ENCODE measurements around the gene CAMK2G.

The CAMK2G gene

DNA sequence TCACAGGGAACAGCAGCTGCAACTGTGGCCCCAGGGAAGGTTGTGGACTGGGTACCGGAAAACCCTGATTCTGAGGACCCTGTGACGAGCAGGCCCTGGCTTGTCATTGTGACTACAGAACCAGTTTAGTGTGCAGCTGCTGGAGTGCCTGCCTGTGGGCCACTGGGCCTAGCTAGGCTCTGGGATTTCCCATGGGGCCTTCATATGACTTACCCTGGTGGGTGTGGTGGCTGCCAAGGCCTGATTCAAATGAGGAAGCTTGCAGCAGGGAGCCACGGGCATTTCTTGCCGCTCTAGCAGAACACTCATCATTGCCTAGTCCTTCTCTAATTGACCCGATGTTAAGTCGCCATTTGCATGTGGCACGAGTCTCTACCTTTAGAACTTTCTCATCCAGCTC lies 14.7 kb upstream of the CAMK2G start:
- H3K36me3 ChIP-seq (ENCODE audit: control insufficient read depth, insufficient read depth, low read length, severe bottlenecking): no peaks in the 10 kb centered on the region
- no peaks in the 10 kb centered on the region for H3K27me3 ChIP-seq (replicated peaks; ENCODE audit: control insufficient read depth, insufficient read depth, low read length)
- DNase-seq (ENCODE audit: low read depth): peak; percentile 69
- H3K9me3 ChIP-seq (ENCODE audit: control insufficient read depth, low read length): no peaks in the 10 kb centered on the region
- no peak overlapping the region for H3K4me3 ChIP-seq (ENCODE audit: low read length)
- peaks cover 53% of the 10 kb centered on the region for H3K4me1 ChIP-seq (ENCODE audit: control insufficient read depth, insufficient read depth, low read length)
- H3K9ac ChIP-seq (ENCODE audit: low read length): peak overlapping the region; percentile 79

DNA sequence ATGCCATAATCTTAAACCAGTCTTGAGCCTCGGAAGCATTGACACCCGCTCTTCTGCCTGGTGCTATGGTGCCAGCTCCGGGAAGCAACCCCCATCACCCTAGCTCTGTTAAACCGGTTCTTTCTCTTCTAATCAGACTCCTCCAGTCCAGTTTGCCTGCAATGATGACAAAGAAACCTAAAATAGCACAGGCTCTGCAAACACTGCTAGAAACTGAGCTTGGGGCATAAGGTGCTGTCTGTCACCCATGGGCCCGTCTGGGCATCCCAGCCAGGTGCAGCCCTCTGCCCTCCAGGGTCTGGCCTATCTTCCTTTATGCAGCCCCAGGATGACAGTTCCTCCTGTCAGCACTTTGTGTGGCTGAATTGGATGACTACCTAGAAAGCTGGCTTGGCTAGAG lies 14.2 kb upstream of the CAMK2G start:
- H3K9ac ChIP-seq (ENCODE audit: low read length): peak overlapping the region; percentile 79
- H3K4me3 ChIP-seq (ENCODE audit: low read length): no peak overlapping the region
- peaks cover 48% of the 10 kb centered on the region for H3K4me1 ChIP-seq (ENCODE audit: control insufficient read depth, insufficient read depth, low read length)

DNA sequence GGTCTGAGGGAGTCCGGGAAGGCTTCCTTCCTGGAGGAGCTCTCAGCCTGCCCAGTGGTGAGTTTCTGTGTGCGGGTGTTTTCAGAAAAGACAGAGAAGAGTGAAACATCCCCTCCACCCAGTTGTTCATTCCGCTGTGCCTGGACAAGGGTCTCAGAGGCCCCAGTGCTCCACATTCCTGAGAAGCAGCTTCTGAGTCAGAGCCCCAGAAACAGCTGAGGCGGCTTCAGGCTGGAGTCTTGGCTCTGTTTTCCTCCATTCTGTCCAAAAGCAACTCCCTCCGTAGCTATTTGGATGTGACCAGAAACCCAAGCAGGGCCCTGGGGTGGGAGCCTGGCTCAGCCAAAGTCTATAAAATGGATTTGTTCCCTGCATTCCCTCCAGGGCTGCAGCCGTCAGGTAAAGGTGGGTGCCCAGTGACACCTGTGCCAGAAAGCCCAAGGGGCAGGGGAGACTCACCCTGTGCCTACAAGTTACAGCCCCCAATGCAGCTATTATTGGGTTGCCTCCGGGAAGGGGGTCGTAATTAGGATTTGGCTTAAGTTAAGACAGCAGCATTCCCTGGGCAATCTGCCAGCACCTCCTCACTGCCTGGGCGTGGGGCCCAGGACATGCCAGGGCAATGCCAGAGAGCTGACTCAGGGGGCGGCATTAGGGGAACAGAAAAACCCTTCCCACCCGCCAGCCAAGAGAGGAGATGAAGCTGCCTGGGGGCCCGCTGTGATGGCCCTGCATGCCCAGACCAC lies 13.1 kb upstream of the CAMK2G start:
- Histone ChIP-seq H3K27me3 (replicated peaks; ENCODE audit: control insufficient read depth, insufficient read depth, low read length) (no peaks in the 10 kb centered on the region), H3K4me1 (ENCODE audit: control insufficient read depth, insufficient read depth, low read length) (peaks cover 38% of the 10 kb centered on the region), H3K9me3 (ENCODE audit: control insufficient read depth, low read length) (no peaks in the 10 kb centered on the region), H3K4me3 (ENCODE audit: low read length) (peak overlapping the region; percentile 37), H3K36me3 (ENCODE audit: control insufficient read depth, insufficient read depth, low read length, severe bottlenecking) (no peaks in the 10 kb centered on the region), H3K9ac (ENCODE audit: low read length) (peak overlapping the region; percentile 79)
- peak; percentile 97 for DNase-seq (ENCODE audit: low read depth)

More for the DNA sequence above, 14.2 kb upstream of the CAMK2G start:
- no peaks in the 10 kb centered on the region for H3K27me3 ChIP-seq (replicated peaks; ENCODE audit: control insufficient read depth, insufficient read depth, low read length)
- no peaks in the 10 kb centered on the region for H3K9me3 ChIP-seq (ENCODE audit: control insufficient read depth, low read length)
- no peaks in the 10 kb centered on the region for H3K36me3 ChIP-seq (ENCODE audit: control insufficient read depth, insufficient read depth, low read length, severe bottlenecking)
- peak; percentile 20 for DNase-seq (ENCODE audit: low read depth)

- DNase-seq (ENCODE audit: low read depth): no peak
- Histone ChIP-seq H3K4me1 (ENCODE audit: control insufficient read depth, insufficient read depth, low read length) (peaks cover 36% of the 10 kb centered on the region), H3K9ac (ENCODE audit: low read length) (peak overlapping the region; percentile 79), H3K27me3 (replicated peaks; ENCODE audit: control insufficient read depth, insufficient read depth, low read length) (no peaks in the 10 kb centered on the region), H3K9me3 (ENCODE audit: control insufficient read depth, low read length) (no peaks in the 10 kb centered on the region), H3K4me3 (ENCODE audit: low read length) (peak overlapping the region; percentile 37), H3K36me3 (ENCODE audit: control insufficient read depth, insufficient read depth, low read length, severe bottlenecking) (no peaks in the 10 kb centered on the region)
These were observed 12.4 kb upstream of the CAMK2G start for GRCh38 chr10:73886661-73887293.

- Histone ChIP-seq H3K4me3 (ENCODE audit: low read length) (no peak overlapping the region), H3K4me1 (ENCODE audit: control insufficient read depth, insufficient read depth, low read length) (peaks cover 36% of the 10 kb centered on the region), H3K9me3 (ENCODE audit: control insufficient read depth, low read length) (no peaks in the 10 kb centered on the region), H3K36me3 (ENCODE audit: control insufficient read depth, insufficient read depth, low read length, severe bottlenecking) (no peaks in the 10 kb centered on the region), H3K27me3 (replicated peaks; ENCODE audit: control insufficient read depth, insufficient read depth, low read length) (no peaks in the 10 kb centered on the region), H3K9ac (ENCODE audit: low read length) (peak overlapping the region; percentile 79)
- DNase-seq (ENCODE audit: low read depth): peak; percentile 91
These were observed 11.8 kb upstream of the CAMK2G start for GRCh38 chr10:73886085-73886529.

GRCh38 chr10:73884017-73884416 lies 9.7 kb upstream of the CAMK2G start:
- Histone ChIP-seq H3K9ac (ENCODE audit: low read length) (no peak overlapping the region), H3K4me1 (ENCODE audit: control insufficient read depth, insufficient read depth, low read length) (peaks cover 29% of the 10 kb centered on the region), H3K36me3 (ENCODE audit: control insufficient read depth, insufficient read depth, low read length, severe bottlenecking) (no peaks in the 10 kb centered on the region), H3K4me3 (ENCODE audit: low read length) (no peak overlapping the region), H3K27me3 (replicated peaks; ENCODE audit: control insufficient read depth, insufficient read depth, low read length) (no peaks in the 10 kb centered on the region), H3K9me3 (ENCODE audit: control insufficient read depth, low read length) (no peaks in the 10 kb centered on the region)
- DNase-seq (ENCODE audit: low read depth): no peak

GRCh38 chr10:73881221-73881919 lies 7.0 kb upstream of the CAMK2G start:
- Histone ChIP-seq H3K4me1 (ENCODE audit: control insufficient read depth, insufficient read depth, low read length) (peaks cover 3% of the 10 kb centered on the region), H3K27me3 (replicated peaks; ENCODE audit: control insufficient read depth, insufficient read depth, low read length) (no peaks in the 10 kb centered on the region), H3K36me3 (ENCODE audit: control insufficient read depth, insufficient read depth, low read length, severe bottlenecking) (no peaks in the 10 kb centered on the region), H3K9me3 (ENCODE audit: control insufficient read depth, low read length) (no peaks in the 10 kb centered on the region), H3K4me3 (ENCODE audit: low read length) (no peak overlapping the region), H3K9ac (ENCODE audit: low read length) (no peak overlapping the region)
- DNase-seq (ENCODE audit: low read depth): no peak

- peaks cover 5% of the 10 kb centered on the region for H3K4me1 ChIP-seq (ENCODE audit: control insufficient read depth, insufficient read depth, low read length)
- H3K4me3 ChIP-seq (ENCODE audit: low read length): no peak overlapping the region
- peak overlapping the region; percentile 0 for H3K9ac ChIP-seq (ENCODE audit: low read length)
- DNase-seq (ENCODE audit: low read depth): peak; percentile 95
- H3K36me3 ChIP-seq (ENCODE audit: control insufficient read depth, insufficient read depth, low read length, severe bottlenecking): no peaks in the 10 kb centered on the region
- no peaks in the 10 kb centered on the region for H3K27me3 ChIP-seq (replicated peaks; ENCODE audit: control insufficient read depth, insufficient read depth, low read length)
- no peaks in the 10 kb centered on the region for H3K9me3 ChIP-seq (ENCODE audit: control insufficient read depth, low read length)
These were observed 5.2 kb upstream of the CAMK2G start for GRCh38 chr10:73879296-73880173.

DNA sequence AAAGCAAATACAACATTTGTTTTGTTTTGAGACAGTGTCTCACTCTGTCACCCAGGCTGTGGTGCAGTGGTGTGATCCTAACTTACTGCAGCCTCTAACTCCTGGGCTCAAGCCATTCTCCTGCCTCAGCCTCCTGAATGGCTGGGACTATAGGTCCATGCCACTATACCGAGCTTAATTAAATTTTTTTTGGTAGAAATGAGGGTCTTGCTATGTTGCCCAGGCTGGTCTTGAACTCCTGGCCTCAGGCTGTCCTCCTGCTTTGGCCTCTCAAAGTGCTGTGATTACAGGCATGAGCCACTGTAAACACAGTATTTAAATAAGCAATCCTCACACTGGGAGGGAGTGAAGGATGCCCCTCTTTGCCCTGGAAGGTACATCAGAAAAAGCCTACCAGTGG lies 4.0 kb upstream of the CAMK2G start:
- H3K4me1 ChIP-seq (ENCODE audit: control insufficient read depth, insufficient read depth, low read length): peaks cover 5% of the 10 kb centered on the region
- H3K36me3 ChIP-seq (ENCODE audit: control insufficient read depth, insufficient read depth, low read length, severe bottlenecking): no peaks in the 10 kb centered on the region
- no peak overlapping the region for H3K9ac ChIP-seq (ENCODE audit: low read length)
- H3K27me3 ChIP-seq (replicated peaks; ENCODE audit: control insufficient read depth, insufficient read depth, low read length): no peaks in the 10 kb centered on the region
- H3K4me3 ChIP-seq (ENCODE audit: low read length): no peak overlapping the region
- no peaks in the 10 kb centered on the region for H3K9me3 ChIP-seq (ENCODE audit: control insufficient read depth, low read length)
- no peak for DNase-seq (ENCODE audit: low read depth)

- Histone ChIP-seq H3K9me3 (ENCODE audit: control insufficient read depth, low read length) (no peaks in the 10 kb centered on the region), H3K36me3 (ENCODE audit: control insufficient read depth, insufficient read depth, low read length, severe bottlenecking) (no peaks in the 10 kb centered on the region), H3K27me3 (replicated peaks; ENCODE audit: control insufficient read depth, insufficient read depth, low read length) (no peaks in the 10 kb centered on the region), H3K4me1 (ENCODE audit: control insufficient read depth, insufficient read depth, low read length) (peaks cover 12% of the 10 kb centered on the region), H3K4me3 (ENCODE audit: low read length) (no peak overlapping the region), H3K9ac (ENCODE audit: low read length) (no peak overlapping the region)
- DNase-seq (ENCODE audit: low read depth): no peak
These were observed 3.3 kb upstream of the CAMK2G start for GRCh38 chr10:73877533-73878160.

Measured in adipocyte (in vitro differentiated cells).